ENCODE measurements around the gene GLRX5. TPM values are rescaled to one million over a fixed set of nuclear protein-coding genes. Genes with fewer than 3 reads are reported as not detected.

GLRX5 gene
- total and polyA plus RNA-seq, 9 donors, result 38.0 to 105 (median 42.9) TPM

GRCh38 chr14:95496690-95497259 lies 38.1 kb upstream of the GLRX5 start:
- intact Hi-C loops (cut with DNase I), result no loop called here
- peak overlapping the region; percentile 39 to 50 for H3K27ac ChIP-seq
- no peaks in the 10 kb centered on the region for H3K27me3 ChIP-seq
- TF ChIP-seq, protein P1, sequence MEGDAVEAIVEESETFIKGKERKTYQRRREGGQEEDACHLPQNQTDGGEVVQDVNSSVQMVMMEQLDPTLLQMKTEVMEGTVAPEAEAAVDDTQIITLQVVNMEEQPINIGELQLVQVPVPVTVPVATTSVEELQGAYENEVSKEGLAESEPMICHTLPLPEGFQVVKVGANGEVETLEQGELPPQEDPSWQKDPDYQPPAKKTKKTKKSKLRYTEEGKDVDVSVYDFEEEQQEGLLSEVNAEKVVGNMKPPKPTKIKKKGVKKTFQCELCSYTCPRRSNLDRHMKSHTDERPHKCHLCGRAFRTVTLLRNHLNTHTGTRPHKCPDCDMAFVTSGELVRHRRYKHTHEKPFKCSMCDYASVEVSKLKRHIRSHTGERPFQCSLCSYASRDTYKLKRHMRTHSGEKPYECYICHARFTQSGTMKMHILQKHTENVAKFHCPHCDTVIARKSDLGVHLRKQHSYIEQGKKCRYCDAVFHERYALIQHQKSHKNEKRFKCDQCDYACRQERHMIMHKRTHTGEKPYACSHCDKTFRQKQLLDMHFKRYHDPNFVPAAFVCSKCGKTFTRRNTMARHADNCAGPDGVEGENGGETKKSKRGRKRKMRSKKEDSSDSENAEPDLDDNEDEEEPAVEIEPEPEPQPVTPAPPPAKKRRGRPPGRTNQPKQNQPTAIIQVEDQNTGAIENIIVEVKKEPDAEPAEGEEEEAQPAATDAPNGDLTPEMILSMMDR (IDR thresholded peaks at IDR 0.05), result no peak
- no peak for TF ChIP-seq EP300 (IDR thresholded peaks at IDR 0.05)
- no peak for TF ChIP-seq POLR2A (IDR thresholded peaks at IDR 0.05)
- H3K4me1 ChIP-seq (ENCODE audit: insufficient read depth), result peaks cover 8% of the 10 kb centered on the region
- WGBS, 3 donors, result 1 to 7% (median 2%) methylated on average over 4 of the region's 4 CpGs
- peak; percentile 67 to 81 (median 72) for DNase-seq
- no peaks in the 10 kb centered on the region for H3K9me3 ChIP-seq
- no peaks in the 10 kb centered on the region for H3K36me3 ChIP-seq
- H3K4me3 ChIP-seq, result no peak overlapping the region

- intact Hi-C loops (cut with DNase I), result no loop called here
- H3K27ac ChIP-seq, result no peak overlapping the region
- WGBS, 3 donors, result 17 to 23% (median 20%) methylated on average over 9 of the region's 9 CpGs
Observed at GRCh38 chr14:95497561-95498011, 37.3 kb upstream of the GLRX5 start.

DNA sequence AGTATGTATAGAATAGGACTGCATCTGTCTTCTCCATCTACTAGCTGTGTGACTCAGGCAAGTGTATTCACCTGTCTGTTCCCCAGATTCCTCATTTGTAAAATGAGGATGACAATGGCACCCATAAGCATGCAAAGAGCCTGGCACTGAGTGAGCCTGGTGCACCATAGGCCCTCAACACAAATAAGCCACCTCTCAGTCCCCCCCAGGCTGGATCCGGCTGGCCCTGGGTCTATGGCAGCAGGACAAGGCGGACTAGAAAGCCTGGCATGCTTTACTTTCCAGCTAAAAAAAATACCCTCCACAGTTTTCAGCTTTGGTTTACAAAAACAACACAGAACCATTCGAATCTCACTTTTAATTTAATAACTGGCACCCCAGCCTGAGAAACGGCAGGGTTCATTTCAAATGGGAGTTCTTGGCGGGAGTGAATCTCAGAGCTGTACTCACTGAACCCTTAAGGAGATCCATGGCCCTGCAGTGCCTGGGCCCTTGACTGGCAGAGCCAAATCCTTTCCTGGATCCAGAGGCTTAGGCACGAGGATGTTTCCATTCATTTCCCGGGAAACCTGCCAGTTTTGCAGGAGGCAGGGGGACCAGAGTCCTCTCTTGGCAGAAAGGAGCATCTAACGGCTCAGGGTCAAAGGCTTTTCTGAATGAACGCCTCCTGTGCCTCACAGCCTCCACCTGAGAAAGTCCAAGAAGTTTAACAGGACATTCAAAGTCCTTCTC lies 36.1 kb upstream of the GLRX5 start:
- peak in 2 of 5 donors; percentile 51 to 56 for DNase-seq
- TF ChIP-seq EP300 (IDR thresholded peaks at IDR 0.05) (no peak), POLR2A (IDR thresholded peaks at IDR 0.05) (no peak)
- TF ChIP-seq, protein P1 (IDR thresholded peaks at IDR 0.05), result no peak
- 33 to 37% (median 35%) methylated on average over 9 of the region's 9 CpGs for WGBS, 3 donors

More at GRCh38 chr14:95497561-95498011, 37.3 kb upstream of the GLRX5 start:
- Histone ChIP-seq H3K9me3 (no peaks in the 10 kb centered on the region), H3K4me3 (no peak overlapping the region), H3K4me1 (ENCODE audit: insufficient read depth) (peaks cover 8% of the 10 kb centered on the region), H3K27me3 (no peaks in the 10 kb centered on the region), H3K36me3 (no peaks in the 10 kb centered on the region)
- DNase-seq, result no peak
- no peak for TF ChIP-seq POLR2A (IDR thresholded peaks at IDR 0.05)
- TF ChIP-seq, protein P1 (IDR thresholded peaks at IDR 0.05), result no peak
- TF ChIP-seq EP300 (IDR thresholded peaks at IDR 0.05), result no peak

GRCh38 chr14:95499354-95499750 lies 35.5 kb upstream of the GLRX5 start:
- no peak overlapping the region for H3K4me3 ChIP-seq
- intact Hi-C loops (cut with DNase I), result no loop called here
- WGBS, 3 donors, result 25 to 29% (median 29%) methylated on average over 1 of the region's 1 CpG
- H3K27ac ChIP-seq, result no peak overlapping the region
- H3K27me3 ChIP-seq, result no peaks in the 10 kb centered on the region
- H3K9me3 ChIP-seq, result no peaks in the 10 kb centered on the region
- no peaks in the 10 kb centered on the region for H3K36me3 ChIP-seq
- TF ChIP-seq, protein P1 (IDR thresholded peaks at IDR 0.05), result no peak
- TF ChIP-seq POLR2A (IDR thresholded peaks at IDR 0.05), result no peak
- no peak for TF ChIP-seq EP300 (IDR thresholded peaks at IDR 0.05)
- no peak for DNase-seq
- peaks cover 8% of the 10 kb centered on the region for H3K4me1 ChIP-seq (ENCODE audit: insufficient read depth)

More for the DNA sequence above, 36.1 kb upstream of the GLRX5 start:
- Histone ChIP-seq H3K27ac (no peak overlapping the region), H3K4me1 (ENCODE audit: insufficient read depth) (peaks cover 8% of the 10 kb centered on the region), H3K27me3 (no peaks in the 10 kb centered on the region), H3K4me3 (no peak overlapping the region), H3K36me3 (no peaks in the 10 kb centered on the region), H3K9me3 (no peaks in the 10 kb centered on the region)
- intact Hi-C loops (cut with DNase I), result no loop called here
